ENCODE data around the gene B4GALNT1.
"Not testable (repeated sequence)": the region's sequence is repeated elsewhere in the genome, so short reads cannot be mapped to it uniquely, and the experiment has no call there.

The B4GALNT1 gene

GRCh38 chr12:57632958-57633840 is at the start of gene B4GALNT1:
B4GALNT1 (minus strand) TSS chr12:57633201; CDS start chr12:57632132, 1,069 bp downstream.
- DNase-seq (ENCODE audit: low spot score): peak; percentile 89

GRCh38 chr12:57679697-57680096 is 46.7 kb upstream of the B4GALNT1 start:
- no peak for DNase-seq (ENCODE audit: low spot score)

- DNase-seq (ENCODE audit: low spot score): not testable (repeated sequence)
Observed at GRCh38 chr12:57677947-57678346, 44.9 kb upstream of the B4GALNT1 start.

- DNase-seq (ENCODE audit: low spot score): no peak
Observed at GRCh38 chr12:57674691-57675090, 41.7 kb upstream of the B4GALNT1 start.

GRCh38 chr12:57672801-57673200 is 39.8 kb upstream of the B4GALNT1 start:
- no peak for DNase-seq (ENCODE audit: low spot score)

GRCh38 chr12:57671811-57672210 is 38.8 kb upstream of the B4GALNT1 start:
- DNase-seq (ENCODE audit: low spot score): not testable (repeated sequence)

- DNase-seq (ENCODE audit: low spot score): not testable (repeated sequence)
Observed at GRCh38 chr12:57669691-57670090, 36.7 kb upstream of the B4GALNT1 start.

- no peak for DNase-seq (ENCODE audit: low spot score)
Observed at GRCh38 chr12:57666897-57667296, 33.9 kb upstream of the B4GALNT1 start.

- not testable (repeated sequence) for DNase-seq (ENCODE audit: low spot score)
Observed at GRCh38 chr12:57665066-57665820, 32.2 kb upstream of the B4GALNT1 start.

- no peak for DNase-seq (ENCODE audit: low spot score)
Observed at GRCh38 chr12:57661376-57661775, 28.4 kb upstream of the B4GALNT1 start.

GRCh38 chr12:57658890-57659289 is 25.9 kb upstream of the B4GALNT1 start:
- no peak for DNase-seq (ENCODE audit: low spot score)

- DNase-seq (ENCODE audit: low spot score): no peak
Observed at GRCh38 chr12:57657744-57658143, 24.7 kb upstream of the B4GALNT1 start.

GRCh38 chr12:57656408-57656807 is 23.4 kb upstream of the B4GALNT1 start:
- not testable (repeated sequence) for DNase-seq (ENCODE audit: low spot score)

- DNase-seq (ENCODE audit: low spot score): no peak
Observed at GRCh38 chr12:57655541-57656240, 22.7 kb upstream of the B4GALNT1 start.

- no peak for DNase-seq (ENCODE audit: low spot score)
Observed at GRCh38 chr12:57654042-57654441, 21.0 kb upstream of the B4GALNT1 start.

- DNase-seq (ENCODE audit: low spot score): not testable (repeated sequence)
Observed at GRCh38 chr12:57646659-57647049, 13.7 kb upstream of the B4GALNT1 start.

GRCh38 chr12:57645990-57646658 is 13.1 kb upstream of the B4GALNT1 start:
- not testable (repeated sequence) for DNase-seq (ENCODE audit: low spot score)

- DNase-seq (ENCODE audit: low spot score): no peak
Observed at GRCh38 chr12:57641699-57642442, 8.9 kb upstream of the B4GALNT1 start.

- no peak for DNase-seq (ENCODE audit: low spot score)
Observed at GRCh38 chr12:57640175-57641042, 7.4 kb upstream of the B4GALNT1 start.

GRCh38 chr12:57638096-57638495 is 5.1 kb upstream of the B4GALNT1 start:
- DNase-seq (ENCODE audit: low spot score): no peak

Measured in ecto neural progenitor cell (in vitro differentiated cells).